Activated T-helper 17 cell treated with anti-CD3 and anti-CD28 coated beads, Interleukin-2, amount 50 U/mL, for 72 hours (primary cell): ENCODE results near the gene PLEKHG3. TPM values are rescaled to one million over a fixed set of nuclear protein-coding genes. Genes with fewer than 3 reads are reported as not detected.

Experiments
- ATAC-seq: fragments of 150-1000 bp; cut with Tn5 transposase; replicated peaks from 2 replicates; pipeline ENCODE4 v1.10.0; 2021; ENCODE audit warnings: mild to moderate bottlenecking, moderate library complexity
- H3K27ac Mint-ChIP-seq: one replicate; pipeline ENCODE4 v1.8.0; 2022; ENCODE audit warnings: mixed read lengths
- H3K27me3 Mint-ChIP-seq: one replicate; pipeline ENCODE4 v1.8.0; 2022; ENCODE audit warnings: mixed read lengths
- H3K36me3 Mint-ChIP-seq: one replicate; pipeline ENCODE4 v1.8.0; 2022; ENCODE audit warnings: low read depth, mild to moderate bottlenecking, mixed read lengths
- H3K4me1 Mint-ChIP-seq: one replicate; pipeline ENCODE4 v1.8.0; 2022; ENCODE audit warnings: mixed read lengths
- H3K4me3 Mint-ChIP-seq: one replicate; pipeline ENCODE4 v1.8.0; 2022; ENCODE audit warnings: mild to moderate bottlenecking, mixed read lengths
- H3K9me3 Mint-ChIP-seq: one replicate; pipeline ENCODE4 v1.8.0; 2022; ENCODE audit warnings: mixed read lengths
- total RNA-seq, 2 donors: library from RNA; stranded (reverse); gene quantifications; one replicate each; pipeline ENCODE4 v1.2.3, GENCODE V29; 2022

The PLEKHG3 gene
- total RNA-seq, 2 donors from 2014 or later: 17.2 to 19.2 TPM

- no peak for ATAC-seq
- Mint-ChIP-seq H3K9me3 (no peaks in the 10 kb centered on the region), H3K36me3 (peaks cover 39% of the 10 kb centered on the region), H3K4me1 (peaks cover 38% of the 10 kb centered on the region), H3K27me3 (no peaks in the 10 kb centered on the region), H3K4me3 (no peak overlapping the region), H3K27ac (no peak overlapping the region)
These were observed 28.4 kb downstream of the PLEKHG3 start for GRCh38 chr14:64732536-64733120.

GRCh38 chr14:64733321-64733720 is 29.1 kb downstream of the PLEKHG3 start:
- H3K27ac Mint-ChIP-seq: peak overlapping the region; percentile 29
- peaks cover 39% of the 10 kb centered on the region for H3K36me3 Mint-ChIP-seq
- H3K4me1 Mint-ChIP-seq: peaks cover 38% of the 10 kb centered on the region
- ATAC-seq: no peak
- no peaks in the 10 kb centered on the region for H3K27me3 Mint-ChIP-seq
- H3K4me3 Mint-ChIP-seq: no peak overlapping the region
- H3K9me3 Mint-ChIP-seq: no peaks in the 10 kb centered on the region

GRCh38 chr14:64733899-64734298 is 29.7 kb downstream of the PLEKHG3 start:
- H3K36me3 Mint-ChIP-seq: peaks cover 39% of the 10 kb centered on the region
- peak overlapping the region; percentile 3 for H3K4me3 Mint-ChIP-seq
- ATAC-seq: no peak
- H3K4me1 Mint-ChIP-seq: peaks cover 38% of the 10 kb centered on the region
- H3K27ac Mint-ChIP-seq: peak overlapping the region; percentile 29
- no peaks in the 10 kb centered on the region for H3K27me3 Mint-ChIP-seq
- no peaks in the 10 kb centered on the region for H3K9me3 Mint-ChIP-seq

GRCh38 chr14:64734990-64735389 is 30.8 kb downstream of the PLEKHG3 start:
- Mint-ChIP-seq H3K4me1 (peaks cover 28% of the 10 kb centered on the region), H3K4me3 (no peak overlapping the region), H3K27ac (peak overlapping the region; percentile 79), H3K9me3 (no peaks in the 10 kb centered on the region), H3K36me3 (peaks cover 44% of the 10 kb centered on the region), H3K27me3 (no peaks in the 10 kb centered on the region)
- ATAC-seq: no peak

GRCh38 chr14:64736271-64737169 is 32.3 kb downstream of the PLEKHG3 start:
- Mint-ChIP-seq H3K4me1 (peaks cover 25% of the 10 kb centered on the region), H3K4me3 (no peak overlapping the region), H3K9me3 (no peaks in the 10 kb centered on the region), H3K27ac (no peak overlapping the region), H3K27me3 (no peaks in the 10 kb centered on the region), H3K36me3 (peaks cover 43% of the 10 kb centered on the region)
- ATAC-seq: no peak

- Mint-ChIP-seq H3K9me3 (no peaks in the 10 kb centered on the region), H3K27ac (no peak overlapping the region), H3K36me3 (peaks cover 48% of the 10 kb centered on the region), H3K27me3 (no peaks in the 10 kb centered on the region), H3K4me1 (peaks cover 23% of the 10 kb centered on the region), H3K4me3 (no peak overlapping the region)
- no peak for ATAC-seq
These were observed 33.4 kb downstream of the PLEKHG3 start for GRCh38 chr14:64737391-64738280.

GRCh38 chr14:64738281-64738804 is 34.1 kb downstream of the PLEKHG3 start:
- Mint-ChIP-seq H3K9me3 (no peaks in the 10 kb centered on the region), H3K36me3 (peaks cover 43% of the 10 kb centered on the region), H3K4me3 (no peak overlapping the region), H3K4me1 (peaks cover 23% of the 10 kb centered on the region), H3K27me3 (no peaks in the 10 kb centered on the region), H3K27ac (no peak overlapping the region)
- no peak for ATAC-seq

GRCh38 chr14:64741200-64741599 is 37.0 kb downstream of the PLEKHG3 start:
- peaks cover 20% of the 10 kb centered on the region for H3K4me1 Mint-ChIP-seq
- no peak for ATAC-seq
- peaks cover 50% of the 10 kb centered on the region for H3K36me3 Mint-ChIP-seq
- H3K9me3 Mint-ChIP-seq: no peaks in the 10 kb centered on the region
- no peaks in the 10 kb centered on the region for H3K27me3 Mint-ChIP-seq
- H3K4me3 Mint-ChIP-seq: no peak overlapping the region
- H3K27ac Mint-ChIP-seq: peak overlapping the region; percentile 67

GRCh38 chr14:64741961-64742360 is 37.7 kb downstream of the PLEKHG3 start:
- H3K9me3 Mint-ChIP-seq: no peaks in the 10 kb centered on the region
- peaks cover 25% of the 10 kb centered on the region for H3K4me1 Mint-ChIP-seq
- H3K27ac Mint-ChIP-seq: no peak overlapping the region
- H3K36me3 Mint-ChIP-seq: peaks cover 50% of the 10 kb centered on the region
- H3K4me3 Mint-ChIP-seq: no peak overlapping the region
- no peaks in the 10 kb centered on the region for H3K27me3 Mint-ChIP-seq
- no peak for ATAC-seq

- Mint-ChIP-seq H3K36me3 (peaks cover 50% of the 10 kb centered on the region), H3K9me3 (no peaks in the 10 kb centered on the region), H3K4me3 (no peak overlapping the region), H3K4me1 (peaks cover 31% of the 10 kb centered on the region), H3K27ac (no peak overlapping the region), H3K27me3 (no peaks in the 10 kb centered on the region)
- no peak for ATAC-seq
These were observed 38.8 kb downstream of the PLEKHG3 start for GRCh38 chr14:64743061-64743460.

- Mint-ChIP-seq H3K27me3 (no peaks in the 10 kb centered on the region), H3K9me3 (no peaks in the 10 kb centered on the region), H3K4me3 (no peak overlapping the region), H3K27ac (peak overlapping the region; percentile 18), H3K36me3 (peaks cover 39% of the 10 kb centered on the region), H3K4me1 (peaks cover 31% of the 10 kb centered on the region)
- ATAC-seq: no peak
These were observed 41.4 kb downstream of the PLEKHG3 start for GRCh38 chr14:64745511-64746091.

GRCh38 chr14:64746298-64747250 is 42.4 kb downstream of the PLEKHG3 start:
- H3K4me3 Mint-ChIP-seq: no peak overlapping the region
- peaks cover 26% of the 10 kb centered on the region for H3K4me1 Mint-ChIP-seq
- H3K9me3 Mint-ChIP-seq: no peaks in the 10 kb centered on the region
- no peaks in the 10 kb centered on the region for H3K27me3 Mint-ChIP-seq
- peak overlapping the region; percentile 18 for H3K27ac Mint-ChIP-seq
- no peak for ATAC-seq
- peaks cover 29% of the 10 kb centered on the region for H3K36me3 Mint-ChIP-seq

GRCh38 chr14:64747327-64747726 is 43.1 kb downstream of the PLEKHG3 start:
- Mint-ChIP-seq H3K27ac (peak overlapping the region; percentile 52), H3K9me3 (no peaks in the 10 kb centered on the region), H3K27me3 (no peaks in the 10 kb centered on the region), H3K4me3 (peak overlapping the region; percentile 33), H3K4me1 (peaks cover 26% of the 10 kb centered on the region), H3K36me3 (peaks cover 21% of the 10 kb centered on the region)
- peak; percentile 80 for ATAC-seq
